Activated naive CD8-positive, alpha-beta T cell treated with anti-CD3 and anti-CD28 coated beads, Interleukin-2, amount 50 U/mL, for 24 hours (primary cell): ENCODE measurements around the gene MFSD8.
"Not testable (repeated sequence)": the region's sequence is repeated elsewhere in the genome, so short reads cannot be mapped to it uniquely, and the experiment has no call there.

Experiments used
- ATAC-seq: fragments of 150-1000 bp; cut with Tn5 transposase; one replicate; pipeline ENCODE4 v1.10.0; 2021
- DNase-seq: peaks from one replicate; pipeline ENCODE4 v3.0.0; 2021
- H3K27ac Mint-ChIP-seq: one replicate; pipeline ENCODE4 v1.8.0; 2021; ENCODE audit warnings: mild to moderate bottlenecking, mixed read lengths
- H3K27me3 Mint-ChIP-seq: one replicate; pipeline ENCODE4 v1.8.0; 2021; ENCODE audit warnings: mixed read lengths
- H3K36me3 Mint-ChIP-seq: one replicate; pipeline ENCODE4 v1.8.0; 2021; ENCODE audit warnings: low read depth, mixed read lengths
- H3K4me1 Mint-ChIP-seq: one replicate; pipeline ENCODE4 v1.8.0; 2021; ENCODE audit warnings: mixed read lengths
- H3K4me3 Mint-ChIP-seq: one replicate; pipeline ENCODE4 v1.8.0; 2021; ENCODE audit warnings: mild to moderate bottlenecking, moderate library complexity, mixed read lengths
- H3K9me3 Mint-ChIP-seq: one replicate; pipeline ENCODE4 v1.8.0; 2021; ENCODE audit warnings: mixed read lengths

MFSD8 gene

DNA sequence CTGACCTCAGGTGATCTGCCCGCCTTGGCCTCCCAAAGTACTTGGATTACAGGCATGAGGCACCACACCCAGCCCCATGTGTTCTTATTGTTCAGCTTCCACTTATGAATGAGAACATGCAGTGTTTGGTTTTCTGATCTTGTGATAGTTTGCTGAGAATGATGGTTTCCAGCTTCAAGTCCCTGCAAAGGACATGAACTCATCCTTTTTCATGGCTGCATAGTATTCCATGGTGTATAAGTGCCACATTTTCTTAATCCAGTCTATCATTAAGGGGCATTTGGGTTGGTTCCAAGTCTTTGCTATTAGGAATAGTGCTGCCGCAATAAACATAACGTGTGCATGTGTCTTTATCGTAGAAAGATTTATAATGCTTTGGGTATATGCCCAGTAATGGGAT, 65.3 kb downstream of the MFSD8 start:
- not testable (repeated sequence) for DNase-seq, H3K27ac Mint-ChIP-seq, ATAC-seq, H3K4me1 Mint-ChIP-seq, H3K4me3 Mint-ChIP-seq, H3K27me3 Mint-ChIP-seq
- Mint-ChIP-seq H3K36me3 (peaks cover 37% of the 10 kb centered on the region), H3K9me3 (peaks cover 11% of the 10 kb centered on the region)

DNA sequence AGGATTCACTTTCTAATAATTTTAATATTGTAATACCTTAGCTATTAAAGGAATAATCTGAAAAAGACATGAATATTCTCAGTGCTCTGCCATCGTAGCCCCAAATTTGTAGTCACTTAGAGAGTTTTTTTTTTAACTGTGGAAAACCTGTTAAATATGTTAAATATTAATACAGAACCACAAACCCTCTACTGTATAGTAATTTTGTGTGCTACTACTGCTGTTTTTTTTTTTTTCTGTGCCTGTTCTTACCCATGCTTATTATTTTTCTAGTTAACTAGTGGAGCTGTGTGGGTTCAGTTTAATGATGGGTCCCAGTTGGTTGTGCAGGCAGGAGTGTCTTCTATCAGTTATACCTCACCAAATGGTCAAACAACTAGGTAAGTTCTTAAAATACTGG, 68.4 kb downstream of the MFSD8 start:
- H3K27ac Mint-ChIP-seq: no peak overlapping the region
- no peak for ATAC-seq
- H3K9me3 Mint-ChIP-seq: peaks cover 6% of the 10 kb centered on the region
- no peaks in the 10 kb centered on the region for H3K4me1 Mint-ChIP-seq
- H3K36me3 Mint-ChIP-seq: peaks cover 50% of the 10 kb centered on the region
- H3K27me3 Mint-ChIP-seq: no peaks in the 10 kb centered on the region
- DNase-seq: no peak
- H3K4me3 Mint-ChIP-seq: no peak overlapping the region

DNA sequence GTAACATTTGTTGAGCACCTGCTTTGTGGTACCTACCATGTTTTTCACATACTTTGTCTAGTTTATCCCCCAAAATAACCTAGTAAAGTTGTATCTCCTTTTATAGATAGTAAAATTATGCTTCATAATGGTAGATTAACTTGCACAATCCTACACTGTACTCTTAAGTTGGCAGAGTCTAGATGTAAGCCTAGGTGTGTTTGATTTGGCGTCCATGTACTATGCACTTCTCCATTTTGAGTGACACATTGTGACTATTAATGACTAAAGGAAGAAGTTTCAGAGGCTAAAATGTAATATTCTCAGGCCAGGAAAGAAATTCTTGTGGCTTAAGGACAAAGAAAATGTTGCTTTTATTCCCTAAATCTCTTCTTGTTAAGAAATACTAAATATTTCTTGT, 68.9 kb downstream of the MFSD8 start:
- H3K9me3 Mint-ChIP-seq: peaks cover 6% of the 10 kb centered on the region
- H3K27me3 Mint-ChIP-seq: no peaks in the 10 kb centered on the region
- H3K4me1 Mint-ChIP-seq: no peaks in the 10 kb centered on the region
- DNase-seq: no peak
- ATAC-seq: no peak
- peaks cover 51% of the 10 kb centered on the region for H3K36me3 Mint-ChIP-seq
- H3K4me3 Mint-ChIP-seq: no peak overlapping the region
- no peak overlapping the region for H3K27ac Mint-ChIP-seq

DNA sequence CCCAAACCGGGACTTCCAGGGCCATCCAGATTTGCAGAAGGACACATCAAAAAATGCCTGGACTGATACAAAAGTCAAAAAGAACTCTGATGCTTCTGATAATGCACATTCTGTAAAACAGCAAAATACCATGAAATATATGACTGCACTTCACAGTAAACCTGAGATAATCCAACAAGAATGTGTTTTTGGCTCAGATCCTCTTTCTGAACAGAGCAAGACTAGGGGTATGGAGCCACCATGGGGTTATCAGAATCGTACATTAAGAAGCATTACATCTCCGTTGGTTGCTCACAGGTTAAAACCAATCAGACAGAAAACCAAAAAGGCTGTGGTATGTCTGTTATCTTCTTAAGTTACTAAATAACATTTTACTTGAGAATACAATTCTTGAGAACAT, 75.1 kb downstream of the MFSD8 start:
- DNase-seq: no peak
- no peak overlapping the region for H3K27ac Mint-ChIP-seq
- no peak overlapping the region for H3K4me3 Mint-ChIP-seq
- no peak for ATAC-seq
- no peaks in the 10 kb centered on the region for H3K27me3 Mint-ChIP-seq
- H3K4me1 Mint-ChIP-seq: no peaks in the 10 kb centered on the region
- no peaks in the 10 kb centered on the region for H3K9me3 Mint-ChIP-seq
- peaks cover 56% of the 10 kb centered on the region for H3K36me3 Mint-ChIP-seq

DNA sequence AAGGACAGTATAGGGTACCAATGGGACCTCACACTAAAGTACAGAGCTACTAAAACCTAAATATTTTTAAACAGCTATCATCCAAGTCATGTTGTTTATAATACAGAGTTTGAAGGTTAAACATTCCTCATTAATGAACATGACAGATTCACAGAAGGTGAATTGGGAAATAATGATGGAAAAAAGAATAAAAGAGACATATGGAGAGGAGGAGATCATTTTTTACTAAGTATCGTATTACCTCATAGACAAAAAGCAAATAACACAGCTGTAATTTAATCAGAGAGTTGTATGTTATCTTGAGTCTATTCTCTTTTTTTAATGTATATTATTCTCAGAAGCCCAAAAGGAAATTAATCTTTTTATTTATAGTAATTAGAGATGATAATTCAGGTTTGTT, 76.4 kb downstream of the MFSD8 start:
- Mint-ChIP-seq H3K9me3 (no peaks in the 10 kb centered on the region), H3K4me3 (no peak overlapping the region), H3K27me3 (no peaks in the 10 kb centered on the region), H3K4me1 (no peaks in the 10 kb centered on the region), H3K27ac (no peak overlapping the region), H3K36me3 (peaks cover 59% of the 10 kb centered on the region)
- ATAC-seq: no peak
- no peak for DNase-seq

DNA sequence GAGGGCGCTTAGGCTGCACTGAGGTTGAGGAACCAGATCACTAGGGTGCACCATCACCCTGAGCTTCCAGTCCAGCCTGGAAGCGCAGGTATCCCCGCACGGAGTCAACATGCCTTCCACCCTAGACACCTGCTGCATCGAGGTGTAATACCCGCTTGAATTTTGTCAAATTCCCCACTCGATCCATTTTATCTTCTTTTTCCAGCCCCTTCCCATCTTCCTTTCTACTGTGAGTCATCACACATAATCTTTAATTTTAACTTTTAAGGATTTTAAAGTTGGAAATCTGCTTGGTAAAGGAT, 83.5 kb downstream of the MFSD8 start:
- H3K27me3 Mint-ChIP-seq: peaks cover 3% of the 10 kb centered on the region
- ATAC-seq (peak; percentile 35), DNase-seq (no peak)
- peaks cover 23% of the 10 kb centered on the region for H3K4me1 Mint-ChIP-seq
- no peaks in the 10 kb centered on the region for H3K9me3 Mint-ChIP-seq
- H3K27ac Mint-ChIP-seq: peak overlapping the region; percentile 99
- H3K4me3 Mint-ChIP-seq: peak overlapping the region; percentile 99
- H3K36me3 Mint-ChIP-seq: peaks cover 42% of the 10 kb centered on the region

DNA sequence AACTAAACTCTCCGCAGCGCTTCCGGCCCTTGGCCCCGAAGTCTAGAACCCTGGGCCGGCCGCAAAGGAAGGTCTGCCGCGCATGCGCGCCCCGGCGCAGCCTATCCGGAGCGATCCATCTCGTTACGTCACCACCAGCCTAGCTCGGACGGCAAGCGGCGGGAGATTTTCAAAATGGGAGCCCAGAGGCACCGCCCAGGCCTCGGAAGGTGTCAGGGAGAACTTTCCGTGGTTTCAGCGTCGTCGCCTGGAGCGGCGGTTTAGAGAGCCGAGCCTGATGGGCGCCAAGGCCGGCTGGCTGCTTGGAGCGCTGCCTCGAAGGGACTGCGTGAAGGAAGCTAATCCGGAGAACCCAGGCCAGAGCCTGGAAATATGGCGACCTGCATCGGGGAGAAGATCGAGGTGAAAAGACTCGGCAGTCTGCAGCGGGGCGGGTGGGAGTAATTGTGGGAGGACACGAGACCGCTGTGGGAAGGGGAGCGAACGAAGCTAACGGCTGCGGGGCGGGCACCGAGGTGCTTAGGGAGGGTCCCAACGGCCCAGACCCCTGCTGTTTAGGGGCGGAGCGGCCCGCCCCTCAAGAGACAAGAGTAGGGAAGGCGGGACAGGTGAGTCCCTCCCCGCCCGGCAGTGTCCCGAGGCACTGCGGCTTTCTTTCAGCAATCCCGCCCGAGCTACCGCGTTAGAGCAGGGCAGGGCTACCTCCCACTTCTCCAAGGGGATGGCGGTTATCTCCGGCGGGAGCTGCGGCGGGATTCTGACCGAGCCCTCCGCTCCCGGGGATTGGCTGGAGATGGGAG, 84.0 kb downstream of the MFSD8 start, which contains the start of gene PLK4:
Gene PLK4 (plus strand): TSS at position 131 of the 800 bp plus-strand sequence. CDS start 242 bp downstream, at position 373.
- peak; percentile 98 for ATAC-seq
- Mint-ChIP-seq H3K27me3 (peaks cover 3% of the 10 kb centered on the region), H3K27ac (peak within 1 kb of the TSS; percentile 99), H3K36me3 (peaks cover 36% of the 10 kb centered on the region), H3K4me1 (peaks cover 23% of the 10 kb centered on the region), H3K9me3 (no peaks in the 10 kb centered on the region), H3K4me3 (peak within 1 kb of the TSS; percentile 99)
- peak; percentile 95 for DNase-seq

DNA sequence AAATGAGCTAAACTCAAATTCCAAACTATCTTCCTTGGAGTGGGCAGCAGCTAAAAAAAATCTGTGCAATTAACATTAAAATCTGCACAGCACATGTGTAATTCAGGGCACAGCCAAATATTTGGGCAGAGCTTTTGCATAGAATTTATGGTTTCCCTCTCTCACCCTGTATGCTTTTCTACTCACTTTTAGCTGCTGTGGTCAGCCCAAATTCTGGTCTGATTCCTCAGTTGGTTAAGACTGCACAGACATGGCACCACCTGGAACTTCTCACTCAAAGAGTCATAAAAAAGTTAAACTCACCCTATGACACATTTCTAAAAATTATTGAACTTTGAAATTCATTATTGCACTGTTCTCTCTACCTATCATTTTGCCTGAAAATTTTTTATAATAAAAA, 89.2 kb downstream of the MFSD8 start:
- H3K4me1 Mint-ChIP-seq: peaks cover 12% of the 10 kb centered on the region
- no peaks in the 10 kb centered on the region for H3K9me3 Mint-ChIP-seq
- H3K27me3 Mint-ChIP-seq: peaks cover 3% of the 10 kb centered on the region
- DNase-seq (no peak), ATAC-seq (no peak)
- peaks cover 16% of the 10 kb centered on the region for H3K36me3 Mint-ChIP-seq
- no peak overlapping the region for H3K4me3 Mint-ChIP-seq
- no peak overlapping the region for H3K27ac Mint-ChIP-seq

DNA sequence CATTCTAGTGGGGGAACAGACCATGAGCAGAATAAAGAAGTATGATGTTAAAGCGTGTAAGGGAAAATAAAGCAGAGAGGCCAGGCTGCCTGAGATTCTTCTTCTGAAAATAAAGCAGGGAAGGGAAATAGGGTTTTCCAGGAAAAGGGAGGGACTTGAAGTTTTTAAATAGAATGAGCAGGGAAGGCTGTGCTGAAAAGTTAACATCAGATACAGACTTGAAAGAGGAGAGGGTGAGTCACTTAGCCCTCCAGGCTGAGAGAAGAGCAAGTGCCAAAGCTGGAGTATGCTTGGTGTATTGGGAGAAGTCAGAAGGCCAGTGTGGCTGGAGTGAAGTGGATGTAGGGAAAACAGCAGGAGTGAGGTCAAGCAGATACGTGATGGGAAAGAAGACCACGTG, 94.3 kb downstream of the MFSD8 start:
- ATAC-seq (no peak), DNase-seq (no peak)
- H3K9me3 Mint-ChIP-seq: no peaks in the 10 kb centered on the region
- H3K4me1 Mint-ChIP-seq: no peaks in the 10 kb centered on the region
- H3K27ac Mint-ChIP-seq: no peak overlapping the region
- H3K4me3 Mint-ChIP-seq: no peak overlapping the region
- H3K27me3 Mint-ChIP-seq: no peaks in the 10 kb centered on the region
- H3K36me3 Mint-ChIP-seq: peaks cover 10% of the 10 kb centered on the region

DNA sequence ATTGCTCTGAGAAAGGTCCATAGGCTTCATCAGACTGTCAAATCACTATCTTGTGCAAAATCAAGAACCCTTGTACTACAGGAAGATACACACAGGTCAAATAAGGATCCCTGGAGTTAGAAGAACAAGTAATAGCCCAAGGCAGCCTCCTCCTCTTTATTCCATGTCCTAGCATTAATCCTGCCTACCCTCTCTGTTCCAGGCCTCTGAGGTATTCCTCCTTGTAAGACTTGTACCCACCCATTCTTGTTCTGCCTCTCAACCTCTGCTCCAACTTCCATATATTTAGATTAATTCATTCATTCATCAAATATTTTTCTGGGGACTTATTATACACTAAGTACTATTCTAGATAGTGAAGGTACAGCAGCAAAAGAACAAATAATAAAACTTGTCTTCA, 94.7 kb downstream of the MFSD8 start:
- H3K27me3 Mint-ChIP-seq: no peaks in the 10 kb centered on the region
- H3K4me1 Mint-ChIP-seq: no peaks in the 10 kb centered on the region
- no peak for ATAC-seq
- H3K27ac Mint-ChIP-seq: no peak overlapping the region
- peaks cover 9% of the 10 kb centered on the region for H3K36me3 Mint-ChIP-seq
- DNase-seq: no peak
- no peak overlapping the region for H3K4me3 Mint-ChIP-seq
- no peaks in the 10 kb centered on the region for H3K9me3 Mint-ChIP-seq

DNA sequence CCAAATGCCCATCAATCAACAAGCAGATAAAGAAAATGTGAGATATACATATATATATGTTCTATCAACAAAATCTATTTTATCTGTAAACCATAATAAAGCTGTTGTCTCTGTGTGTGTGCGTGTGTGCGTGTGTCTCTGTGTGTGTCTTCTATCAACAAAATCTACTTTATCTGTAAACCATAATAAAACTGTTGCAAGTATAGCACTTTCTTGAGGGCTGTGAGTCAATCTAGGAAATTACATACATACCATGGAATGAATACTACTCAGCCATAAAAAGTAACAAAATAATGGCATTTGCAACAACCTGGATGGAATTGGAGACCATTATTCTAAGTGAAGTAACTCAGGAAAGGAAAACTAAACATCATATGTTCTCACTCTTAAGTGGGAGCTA, 96.8 kb downstream of the MFSD8 start:
- no peaks in the 10 kb centered on the region for H3K4me1 Mint-ChIP-seq

More for the DNA sequence above, 96.8 kb downstream of the MFSD8 start:
- Mint-ChIP-seq H3K27ac (no peak overlapping the region), H3K4me3 (no peak overlapping the region), H3K9me3 (no peaks in the 10 kb centered on the region), H3K27me3 (no peaks in the 10 kb centered on the region), H3K36me3 (peaks cover 8% of the 10 kb centered on the region)
- no peak for DNase-seq
- no peak for ATAC-seq
